Right lung (tissue), 10 donors: ENCODE measurements around the gene OPTC. TPM values are rescaled to one million over a fixed set of nuclear protein-coding genes. Genes with fewer than 3 reads are reported as not detected.
"Not testable (repeated sequence)": the region's sequence is repeated elsewhere in the genome, so short reads cannot be mapped to it uniquely, and the experiment has no call there.

Experiments
- DNase-seq, 2 donors: peaks; one replicate each; pipeline ENCODE4 v3.0.0-alpha.2; 2013
- long read RNA-seq, 8 donors: transcript quantifications; one replicate each; lab custom pipeline, GENCODE V29; 2026
- polyA plus RNA-seq, 5 donors: library from polyadenylated mRNA; unstranded; fragments of 120-200 nt; gene quantifications; one replicate each; pipeline versions ENCODE4 v1.2.1 to v1.2.3, GENCODE V29; 2013; ENCODE audit warnings: inconsistent platforms in 1 of 5, low replicate concordance in 1 of 5; ENCODE audit not compliant: insufficient read length in 5 of 5, insufficient read depth in 1 of 5

OPTC gene, protein sequence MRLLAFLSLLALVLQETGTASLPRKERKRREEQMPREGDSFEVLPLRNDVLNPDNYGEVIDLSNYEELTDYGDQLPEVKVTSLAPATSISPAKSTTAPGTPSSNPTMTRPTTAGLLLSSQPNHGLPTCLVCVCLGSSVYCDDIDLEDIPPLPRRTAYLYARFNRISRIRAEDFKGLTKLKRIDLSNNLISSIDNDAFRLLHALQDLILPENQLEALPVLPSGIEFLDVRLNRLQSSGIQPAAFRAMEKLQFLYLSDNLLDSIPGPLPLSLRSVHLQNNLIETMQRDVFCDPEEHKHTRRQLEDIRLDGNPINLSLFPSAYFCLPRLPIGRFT
- not detected for polyA plus RNA-seq
- long read RNA-seq, donor 1, result 0 reads
- long read RNA-seq, donor 2, result 0 reads
- long read RNA-seq, donor 3, result 0 reads
- long read RNA-seq, donor 4, result 0 reads
- long read RNA-seq, donor 5, result 0 reads
- long read RNA-seq, donor 6, result 0 reads
- long read RNA-seq, donor 7, result 0 reads
- long read RNA-seq, donor 8, result 0 reads

DNA sequence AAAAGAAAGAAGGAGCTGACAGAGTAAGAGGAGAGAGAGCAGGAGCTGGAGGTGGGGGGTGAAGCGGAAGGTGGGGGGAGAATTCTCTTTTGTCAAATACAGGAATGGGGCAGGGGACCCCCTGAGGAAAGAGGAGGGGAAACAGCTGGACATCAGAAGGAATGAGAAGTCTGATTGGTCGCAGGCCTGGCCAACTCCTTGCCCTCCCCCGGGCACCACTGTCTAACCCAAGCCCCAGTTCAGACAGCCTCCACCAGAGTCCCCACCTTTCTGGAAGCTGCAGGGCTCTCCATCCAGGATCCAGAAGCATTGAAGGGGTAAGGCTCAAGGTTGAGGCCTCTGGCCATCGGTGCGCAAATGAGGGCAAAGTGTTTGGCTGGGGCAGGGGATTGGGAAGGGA, at the start of gene OPTC:
Gene OPTC, plus strand, starts transcription at position 253 of the 400 bp plus-strand sequence. CDS start 1,853 bp downstream, outside the sequence.
- no peak for DNase-seq

DNA sequence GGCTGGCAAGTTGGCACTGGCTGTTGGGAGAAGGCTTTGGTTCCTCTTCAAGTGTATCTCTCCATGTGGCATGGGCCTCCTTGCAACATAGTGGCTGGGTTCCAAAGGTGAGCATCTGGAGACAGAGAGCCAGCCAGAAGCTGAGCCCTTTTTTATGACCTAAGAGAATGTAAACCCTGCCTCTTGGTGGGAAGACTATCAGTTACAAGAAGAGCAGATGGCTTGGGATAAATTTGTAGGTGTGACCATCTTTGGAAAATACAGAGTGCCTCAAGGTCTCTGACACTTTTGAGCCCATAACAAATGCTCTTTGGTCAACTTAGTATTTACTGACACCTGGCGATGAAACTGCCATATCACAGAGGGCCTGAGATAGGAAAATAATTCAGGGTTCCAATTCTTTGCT, 49.8 kb upstream of the OPTC start:
- DNase-seq, result no peak

DNA sequence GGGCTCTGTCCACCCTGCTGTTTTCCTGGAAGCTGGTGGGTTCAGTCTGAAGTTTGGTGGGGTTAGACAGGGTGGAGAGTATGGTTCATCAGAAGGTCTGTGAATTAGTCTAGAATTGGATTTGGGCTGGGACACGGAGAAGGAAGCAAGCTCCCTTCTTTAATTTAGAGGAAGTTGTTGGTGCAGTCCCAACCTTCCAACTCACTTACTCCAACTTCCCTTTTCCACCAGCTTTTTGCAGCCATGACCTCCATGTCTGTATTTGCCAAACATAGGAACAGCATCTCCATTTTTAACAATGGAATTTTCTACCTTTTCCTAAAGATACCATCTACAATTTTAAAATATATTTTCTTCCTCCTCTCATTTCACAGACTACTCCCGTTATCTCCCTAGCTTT, 46.8 kb upstream of the OPTC start:
- no peak for DNase-seq

DNA sequence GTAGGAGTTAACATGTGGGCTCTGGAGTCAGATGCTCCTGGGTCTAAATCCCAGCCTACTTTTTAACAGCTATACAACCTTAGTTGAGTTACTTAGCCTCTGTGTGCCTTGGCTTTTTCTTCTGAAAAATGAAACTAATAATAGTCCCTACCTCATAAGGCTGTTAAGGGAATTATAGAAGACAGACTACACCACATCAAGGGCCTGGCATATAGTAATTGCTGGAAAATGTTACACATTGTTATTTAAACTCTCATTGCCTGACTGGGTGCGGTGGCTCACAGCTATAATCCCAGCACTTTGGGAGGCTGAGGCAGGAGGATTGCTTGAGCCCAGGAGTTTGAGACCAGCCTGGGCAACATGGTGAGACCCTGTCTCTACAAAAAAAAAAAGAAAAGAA, 46.4 kb upstream of the OPTC start:
- DNase-seq, result not testable (repeated sequence)

DNA sequence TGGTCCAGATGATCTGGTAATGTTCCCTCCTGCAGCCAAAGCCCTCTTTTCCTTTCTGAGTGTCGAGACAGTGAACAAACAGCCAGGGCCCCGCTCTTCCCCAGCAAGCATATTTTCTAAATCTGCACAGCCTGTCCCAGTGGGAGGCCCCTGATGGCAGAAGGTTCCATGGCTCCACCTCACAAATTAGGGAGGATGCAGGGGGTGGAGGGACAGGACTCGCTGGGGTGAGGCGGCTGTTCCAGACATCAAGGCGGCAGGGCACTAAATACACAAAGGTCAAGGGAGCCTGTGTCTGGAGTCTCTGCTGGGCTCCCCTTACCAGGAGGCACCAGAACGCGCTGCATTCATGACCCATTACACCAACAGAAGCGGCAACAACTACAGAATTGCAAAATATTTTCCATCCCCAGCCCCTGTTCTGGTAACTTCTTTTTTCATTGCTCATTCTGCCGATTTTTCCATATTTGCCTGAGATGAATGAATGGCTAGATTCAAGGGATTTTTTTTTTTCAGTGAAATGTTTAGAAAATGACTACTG, 45.4 kb upstream of the OPTC start:
- no peak for DNase-seq

DNA sequence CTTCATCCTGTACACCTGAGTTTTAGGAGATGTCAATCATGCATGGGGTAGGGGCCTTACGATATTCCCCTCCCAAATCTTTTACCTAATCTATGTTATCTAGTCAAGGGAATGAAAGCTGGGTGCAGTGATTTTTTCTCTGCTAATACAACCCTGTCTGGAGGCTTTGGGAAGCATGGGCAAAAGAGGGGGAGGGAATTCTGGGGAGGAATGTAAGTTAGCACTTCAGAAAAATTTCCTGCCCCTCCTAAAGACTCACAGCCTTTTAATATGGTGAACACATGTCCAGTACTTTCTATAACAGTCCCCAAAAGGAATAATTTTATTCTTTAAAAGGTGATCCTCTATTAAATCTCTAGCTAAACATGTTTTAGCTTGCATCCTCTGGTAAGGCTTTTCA, 44.0 kb upstream of the OPTC start:
- DNase-seq, result no peak

DNA sequence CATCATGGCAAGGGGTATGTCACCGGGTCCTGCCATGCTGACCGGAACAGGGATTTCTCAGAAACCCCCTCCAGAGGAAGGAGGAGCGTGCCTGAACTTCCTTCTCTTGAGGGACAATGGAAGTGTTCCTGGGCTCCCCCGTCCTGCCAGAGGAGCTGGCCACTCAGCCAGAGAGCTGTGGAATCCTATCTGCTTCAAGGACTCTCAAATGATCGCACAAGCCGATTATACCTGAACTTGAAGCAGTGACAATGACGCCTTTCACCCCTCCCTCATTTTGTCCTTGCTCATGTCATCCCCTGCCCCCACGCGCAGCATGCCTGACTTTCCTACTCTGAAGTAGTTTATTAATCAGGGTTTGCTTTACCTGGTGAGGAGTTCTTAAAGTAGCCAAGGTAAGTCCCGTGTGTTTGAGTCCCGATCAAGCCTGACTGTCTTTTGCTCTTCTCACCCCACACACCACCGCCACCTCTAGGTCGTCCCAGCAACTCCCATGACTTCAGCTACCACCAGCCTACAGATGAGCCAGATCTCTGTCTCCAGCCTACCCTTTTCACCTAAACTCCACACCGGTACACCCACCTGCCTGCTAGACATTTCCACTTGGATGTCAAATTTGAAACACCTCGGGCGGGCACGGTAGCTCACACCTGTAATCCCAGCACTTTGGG, 43.3 kb upstream of the OPTC start:
- DNase-seq, result no peak

DNA sequence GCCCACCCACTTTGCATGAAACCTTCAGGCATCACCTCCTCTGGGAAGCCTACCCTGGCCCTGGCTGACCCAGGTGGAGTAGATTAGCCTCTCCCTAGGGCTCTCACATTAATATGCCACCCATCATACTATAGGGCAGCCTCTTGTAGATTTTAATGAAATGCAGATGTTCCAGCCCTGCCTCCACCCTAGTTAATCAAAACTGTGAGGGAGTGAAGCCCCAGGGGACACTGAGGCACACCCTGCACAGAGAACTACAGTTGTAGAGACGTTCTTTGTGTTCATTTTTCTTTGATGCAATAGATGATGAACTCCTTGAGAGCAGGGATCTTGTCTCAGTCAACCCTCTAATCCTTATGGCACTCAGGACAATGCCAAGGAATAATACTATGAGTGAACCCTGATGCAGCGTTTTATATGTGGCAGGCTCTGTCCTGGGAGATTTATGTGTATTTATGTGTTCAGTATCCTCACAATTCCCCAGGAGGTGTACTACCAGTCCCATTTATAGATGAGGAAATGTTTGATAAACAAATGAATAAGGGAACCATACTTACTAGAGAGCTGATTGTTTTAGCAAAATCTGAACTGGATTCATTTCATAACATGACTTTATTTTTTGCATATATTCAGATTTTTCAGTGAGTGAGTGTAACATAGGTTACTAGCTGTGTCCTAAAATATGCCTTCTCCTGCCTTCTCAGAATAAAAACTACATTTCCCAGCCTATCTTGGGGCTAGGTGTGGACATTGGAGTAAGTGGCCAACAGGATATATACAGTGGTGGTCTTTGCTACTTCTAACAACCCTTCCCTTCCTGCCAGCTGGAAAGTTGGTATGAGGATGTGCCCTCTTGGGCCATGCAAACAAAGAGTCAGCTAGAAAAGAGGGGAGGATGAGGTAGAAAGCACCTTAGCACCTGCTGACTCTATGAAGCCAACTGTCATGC, 41.8 kb upstream of the OPTC start:
- DNase-seq, result no peak

DNA sequence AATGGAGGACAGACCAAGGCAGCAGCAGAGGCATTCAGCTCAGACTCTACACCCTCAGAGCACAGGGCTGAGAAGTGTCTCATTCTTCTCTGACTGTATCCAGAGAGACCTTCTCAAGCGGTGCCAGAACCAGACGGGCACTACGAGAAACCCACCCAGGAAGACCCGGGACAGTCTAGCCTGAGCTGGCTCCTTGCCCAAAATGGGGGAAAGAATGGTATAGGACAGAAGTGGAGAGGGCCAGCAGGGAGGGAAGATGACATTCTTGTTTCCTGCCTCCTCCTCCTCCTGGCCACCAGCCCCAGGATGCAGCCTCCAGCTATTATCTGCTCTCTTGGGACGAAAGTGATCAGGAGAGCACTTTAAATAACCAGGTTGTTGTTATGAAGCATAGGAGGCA, 40.9 kb upstream of the OPTC start:
- no peak for DNase-seq

DNA sequence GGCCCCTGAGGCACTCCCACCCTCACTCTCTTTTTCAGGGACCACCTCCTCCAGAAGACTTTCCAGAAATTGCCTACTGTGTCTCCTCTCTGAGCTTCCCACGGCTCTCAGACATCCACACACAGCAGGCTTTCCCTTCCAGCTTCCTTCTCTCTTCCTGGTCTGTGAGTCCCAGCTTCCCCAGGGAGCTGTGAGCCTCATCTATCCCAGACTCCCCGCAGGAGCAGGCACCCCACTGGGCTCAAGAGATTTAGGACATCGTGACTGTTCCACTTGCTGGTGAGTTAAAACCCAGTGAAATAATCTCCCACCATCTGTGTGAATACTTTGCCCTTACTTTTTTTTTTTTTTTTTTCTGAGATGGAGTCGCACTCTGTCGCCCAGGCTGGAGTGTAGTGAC, 40.3 kb upstream of the OPTC start:
- no peak for DNase-seq

DNA sequence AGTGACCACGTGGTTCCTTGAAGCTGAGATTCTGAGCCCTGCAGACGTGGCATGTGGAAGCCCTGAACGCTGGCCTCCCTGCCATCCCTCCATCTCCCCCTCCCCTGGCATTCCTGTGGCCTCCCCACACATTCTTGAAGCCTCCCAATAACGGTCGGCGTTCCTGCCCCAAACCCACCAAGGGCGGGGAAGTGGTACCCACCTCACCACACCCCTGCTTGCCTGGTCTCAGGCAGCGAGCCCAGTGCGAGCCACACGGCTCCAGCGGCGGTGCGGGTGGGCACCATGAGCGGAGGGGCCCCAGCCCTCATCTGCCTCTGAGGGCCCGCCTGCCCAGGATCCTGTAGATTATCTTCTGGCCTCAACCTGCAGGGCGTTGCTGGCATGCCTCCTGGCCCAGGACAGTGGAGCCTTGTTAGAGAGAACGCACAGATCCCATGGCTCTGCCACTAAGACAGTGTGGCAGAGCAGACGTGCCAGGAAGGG, 38.9 kb upstream of the OPTC start:
- DNase-seq, result no peak

DNA sequence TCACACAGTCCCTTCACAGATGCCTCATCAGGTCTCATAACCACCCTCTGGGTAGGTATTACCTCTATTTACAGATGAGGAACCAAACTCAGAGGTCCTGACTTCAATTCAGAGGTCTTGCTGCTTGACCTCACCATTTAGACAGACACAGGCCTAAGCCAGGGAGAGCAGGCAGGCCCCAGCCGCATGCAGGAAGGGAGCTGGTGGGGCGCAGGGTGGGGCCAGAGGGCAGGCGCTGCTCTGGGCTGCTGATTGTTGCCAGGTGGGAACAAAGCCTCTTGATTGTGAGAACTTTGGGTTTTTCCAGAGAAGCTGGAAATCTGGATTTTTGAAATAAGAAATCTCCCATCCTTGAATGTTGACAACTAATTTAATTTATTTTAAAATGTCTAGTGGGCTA, 38.2 kb upstream of the OPTC start:
- DNase-seq, result no peak

DNA sequence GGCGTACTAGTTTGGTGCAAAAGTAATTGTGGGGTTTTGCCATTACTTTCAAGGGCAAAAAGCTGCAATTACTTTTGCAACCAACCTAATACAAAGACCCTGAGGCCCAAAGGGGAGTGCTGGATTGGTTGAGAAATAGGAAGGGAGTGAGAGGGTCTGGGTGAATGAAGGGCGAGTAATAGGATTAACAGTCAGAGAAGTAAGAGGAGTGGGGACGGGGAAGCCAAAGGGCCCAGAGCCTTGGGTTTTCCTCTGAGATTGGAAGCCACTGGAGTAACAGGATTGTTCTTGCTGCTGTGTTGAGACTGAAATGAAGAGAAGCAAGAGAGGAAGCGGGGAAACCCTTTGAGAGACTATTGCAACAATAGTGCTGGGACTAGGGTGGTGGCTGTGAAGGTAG, 37.4 kb upstream of the OPTC start:
- no peak for DNase-seq

DNA sequence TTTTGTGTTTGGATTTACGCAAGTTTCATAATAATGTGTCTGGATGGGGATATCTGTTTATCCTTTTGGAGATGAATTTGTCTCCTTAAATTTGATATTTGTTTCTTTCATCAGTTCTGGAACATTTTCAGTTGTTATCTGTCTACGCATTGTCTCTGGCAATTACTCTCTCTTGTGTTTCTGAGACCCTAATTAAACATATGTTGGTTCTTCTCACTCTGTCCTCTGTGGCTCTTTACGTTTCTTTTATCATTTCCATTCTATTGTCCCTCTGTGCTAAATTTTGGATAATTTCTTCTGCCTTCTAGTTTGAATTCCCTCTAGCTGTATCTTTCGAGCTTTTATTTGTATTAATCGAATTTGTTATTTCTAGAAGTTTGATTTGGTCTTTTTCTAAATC, 35.9 kb upstream of the OPTC start:
- DNase-seq, result no peak

DNA sequence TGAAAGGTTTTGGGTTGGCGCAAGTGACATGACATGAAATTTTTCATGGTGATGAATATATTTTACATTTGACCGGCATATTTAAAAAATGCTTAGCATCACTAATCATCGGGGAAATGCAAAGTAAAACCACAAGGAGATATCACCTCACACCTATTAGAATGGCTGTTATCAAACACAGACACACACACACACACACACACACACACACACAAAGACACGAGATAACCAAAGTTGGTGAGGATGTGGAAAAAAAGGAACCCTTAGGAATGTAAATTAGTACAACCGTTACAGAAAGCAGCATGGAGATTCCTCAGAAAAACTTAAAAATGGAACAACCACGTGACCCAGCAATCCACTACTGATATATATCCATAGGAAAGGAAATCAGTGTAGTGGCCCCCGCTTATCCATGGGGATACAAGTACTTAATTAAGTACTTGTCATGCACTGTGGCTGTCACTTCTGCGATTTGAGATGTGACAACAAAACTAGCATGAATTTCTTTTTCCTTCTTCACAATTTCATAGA, 34.2 kb upstream of the OPTC start:
- DNase-seq, result no peak

DNA sequence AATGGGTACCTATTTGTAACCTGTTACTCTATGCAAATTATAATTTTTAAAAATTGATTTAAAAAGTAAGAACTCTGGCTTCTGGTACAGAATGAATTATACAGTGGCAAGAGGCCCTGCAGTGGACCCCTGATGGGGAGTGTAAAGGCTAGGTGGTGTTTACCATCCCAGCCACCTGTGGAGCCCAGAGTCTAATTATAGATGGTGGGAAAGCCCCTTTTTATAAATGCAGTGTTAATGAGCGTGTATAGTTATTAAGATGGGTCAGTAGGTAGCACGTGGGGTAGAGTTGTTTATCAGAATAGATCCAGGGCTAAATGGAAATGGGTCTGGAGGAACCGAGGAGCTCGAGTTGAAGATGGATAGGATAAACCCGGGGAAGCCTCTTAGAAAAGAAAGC, 32.2 kb upstream of the OPTC start:
- DNase-seq, result no peak

DNA sequence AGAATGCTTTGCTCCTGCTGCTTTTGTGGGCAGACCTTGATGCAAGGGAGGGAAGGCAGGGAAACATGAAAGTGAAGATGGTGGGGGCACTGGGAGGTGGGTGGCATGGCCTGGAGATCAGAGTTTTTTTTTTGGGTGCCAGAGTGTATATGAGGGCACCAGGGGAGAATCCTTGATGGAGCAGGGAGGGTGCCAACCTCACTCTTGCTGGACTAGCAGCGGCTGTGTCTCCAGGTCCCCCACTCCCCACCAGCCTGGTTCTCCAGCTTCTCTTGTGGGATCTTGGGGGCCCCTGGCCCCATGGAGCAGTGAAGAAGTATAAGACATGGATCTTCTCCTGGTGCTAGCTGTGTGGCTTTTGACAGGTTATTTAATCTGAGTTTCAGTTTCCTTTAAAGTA, 31.8 kb upstream of the OPTC start:
- no peak for DNase-seq

DNA sequence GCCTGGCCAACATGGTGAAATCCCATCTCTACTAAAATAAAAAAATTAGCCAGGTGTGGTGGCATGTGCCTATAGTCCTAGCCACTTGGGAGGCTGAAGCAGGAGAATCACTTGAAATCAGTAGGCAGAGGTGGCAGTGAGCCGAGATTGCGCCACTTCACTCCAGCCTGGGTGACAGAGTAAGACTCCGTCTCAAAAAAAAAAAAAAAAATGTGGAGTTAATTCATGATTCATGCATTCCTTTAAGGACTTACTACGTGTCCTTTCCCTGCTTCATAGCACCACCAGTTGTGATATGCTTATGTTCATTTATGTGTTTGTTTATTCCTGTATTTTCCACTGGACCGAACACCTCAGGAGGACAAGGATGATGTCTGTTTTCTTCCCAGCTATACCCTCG, 31.1 kb upstream of the OPTC start:
- DNase-seq, result no peak

DNA sequence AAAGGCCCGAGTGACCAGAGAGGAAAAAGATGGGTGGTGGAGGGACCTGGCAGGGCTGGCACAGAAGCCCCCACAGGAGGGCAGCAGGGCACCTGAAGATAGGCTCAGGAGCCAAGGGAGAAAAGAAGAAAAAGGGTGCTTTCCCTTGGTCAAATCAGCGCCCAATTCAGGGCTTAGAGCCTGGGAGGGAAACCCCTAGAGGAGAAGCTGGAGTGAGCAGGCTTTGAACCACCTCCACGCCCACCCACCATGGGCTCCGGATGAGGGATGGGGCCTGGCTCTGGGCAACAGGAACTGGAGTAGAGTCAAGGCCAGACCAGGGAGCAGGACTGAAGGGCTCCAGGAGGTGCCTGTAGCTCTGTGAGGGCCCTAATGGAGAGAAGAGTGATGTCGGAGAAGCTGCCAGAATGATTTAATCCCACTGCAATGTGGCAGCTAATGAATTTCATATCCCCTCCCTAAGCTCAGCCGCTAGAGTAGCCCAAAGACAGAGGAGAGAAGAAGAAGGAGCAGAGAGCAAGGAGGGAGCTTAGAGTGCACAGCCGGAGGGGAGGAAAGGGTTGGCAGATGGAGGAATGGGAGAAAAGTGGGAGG, 30.4 kb upstream of the OPTC start:
- DNase-seq, result peak in 1 of 2 donors; percentile 39

DNA sequence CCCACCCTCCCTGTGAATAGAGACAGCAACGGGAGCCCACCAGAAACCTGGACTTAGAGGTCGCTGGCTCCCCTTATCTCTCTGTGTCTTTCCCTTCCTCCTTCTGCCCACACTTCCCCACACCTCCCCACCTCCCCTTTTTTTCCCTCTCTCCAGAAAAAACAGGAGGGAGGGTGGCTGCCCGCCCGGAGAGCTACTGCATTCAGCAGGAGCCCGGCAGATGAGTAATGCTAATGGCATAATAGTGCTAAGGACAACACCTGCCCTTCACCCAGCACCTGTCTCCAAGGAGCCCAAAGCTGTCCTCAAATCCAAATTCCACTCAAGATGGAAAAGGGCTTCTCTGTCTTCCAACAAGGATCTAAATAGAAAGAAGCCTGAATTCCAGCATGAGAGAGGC, 29.7 kb upstream of the OPTC start:
- no peak for DNase-seq

DNA sequence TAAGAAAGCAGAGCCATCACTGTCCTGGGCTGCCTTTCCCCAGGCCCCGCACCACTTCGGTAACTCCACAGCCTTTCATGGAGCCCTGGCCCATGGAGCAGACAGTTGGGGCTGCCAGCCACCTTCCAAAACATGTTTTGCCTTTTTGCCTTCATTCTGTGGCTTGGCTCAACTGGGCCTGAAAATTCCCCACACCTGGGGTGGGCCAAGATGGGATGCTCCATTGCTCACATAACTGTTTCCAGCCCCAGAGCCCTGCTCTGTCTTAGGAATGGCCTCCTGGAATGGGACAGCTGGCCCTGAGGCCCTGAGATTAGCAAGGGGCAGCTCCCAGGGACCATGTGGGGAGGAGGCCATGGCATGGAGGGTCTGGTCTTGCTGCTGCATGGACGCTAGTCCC, 29.2 kb upstream of the OPTC start:
- DNase-seq, result no peak
